Stimulated activated CD4-positive, alpha-beta T cell treated with anti-CD3 and anti-CD28 coated beads, Interleukin-4, amount 100 ng/mL, for 24 hours (primary cell): Measurements from ENCODE around the gene ZNF837.

Experiments used
- DNase-seq: peaks from one replicate; pipeline ENCODE4 v3.0.0-alpha.2; 2020

The ZNF837 gene

DNA sequence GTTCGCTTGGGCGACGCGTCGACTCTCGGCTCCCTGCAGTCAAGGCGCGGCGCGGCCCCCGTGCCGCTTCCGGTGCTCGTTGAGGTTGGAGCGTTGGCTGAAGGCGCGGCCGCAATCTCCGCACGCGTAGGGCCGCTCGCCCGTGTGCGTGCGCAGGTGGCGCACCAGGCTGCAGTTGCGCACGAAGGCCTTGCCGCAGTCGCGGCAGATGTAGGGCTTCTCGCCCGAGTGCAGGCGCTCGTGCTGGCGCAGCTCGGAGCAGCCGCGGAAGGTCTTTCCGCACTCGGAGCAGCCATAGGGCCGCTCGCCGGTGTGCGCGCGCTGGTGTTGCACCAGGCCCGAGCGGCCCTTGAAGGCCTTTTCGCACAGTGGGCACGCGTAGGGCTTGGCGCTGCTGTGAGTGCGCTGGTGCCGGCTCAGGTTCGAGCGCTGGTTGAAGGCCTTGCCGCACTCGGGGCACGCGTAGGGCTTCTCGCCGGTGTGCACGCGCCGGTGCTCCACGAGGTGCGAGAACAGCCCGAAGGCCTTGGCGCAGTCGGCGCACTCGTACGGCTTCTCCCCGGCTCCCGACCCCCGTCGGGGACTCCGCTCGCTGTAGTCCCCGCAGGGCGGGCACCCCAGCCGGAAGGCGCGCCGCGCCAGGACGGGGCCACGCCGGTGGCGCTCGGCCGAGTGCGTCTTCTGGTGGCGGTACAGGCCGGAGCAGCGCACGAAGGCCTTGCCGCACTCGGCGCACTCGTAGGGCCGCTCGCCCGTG is 13.0 kb downstream of the ZNF837 start:
- DNase-seq, result no peak

DNA sequence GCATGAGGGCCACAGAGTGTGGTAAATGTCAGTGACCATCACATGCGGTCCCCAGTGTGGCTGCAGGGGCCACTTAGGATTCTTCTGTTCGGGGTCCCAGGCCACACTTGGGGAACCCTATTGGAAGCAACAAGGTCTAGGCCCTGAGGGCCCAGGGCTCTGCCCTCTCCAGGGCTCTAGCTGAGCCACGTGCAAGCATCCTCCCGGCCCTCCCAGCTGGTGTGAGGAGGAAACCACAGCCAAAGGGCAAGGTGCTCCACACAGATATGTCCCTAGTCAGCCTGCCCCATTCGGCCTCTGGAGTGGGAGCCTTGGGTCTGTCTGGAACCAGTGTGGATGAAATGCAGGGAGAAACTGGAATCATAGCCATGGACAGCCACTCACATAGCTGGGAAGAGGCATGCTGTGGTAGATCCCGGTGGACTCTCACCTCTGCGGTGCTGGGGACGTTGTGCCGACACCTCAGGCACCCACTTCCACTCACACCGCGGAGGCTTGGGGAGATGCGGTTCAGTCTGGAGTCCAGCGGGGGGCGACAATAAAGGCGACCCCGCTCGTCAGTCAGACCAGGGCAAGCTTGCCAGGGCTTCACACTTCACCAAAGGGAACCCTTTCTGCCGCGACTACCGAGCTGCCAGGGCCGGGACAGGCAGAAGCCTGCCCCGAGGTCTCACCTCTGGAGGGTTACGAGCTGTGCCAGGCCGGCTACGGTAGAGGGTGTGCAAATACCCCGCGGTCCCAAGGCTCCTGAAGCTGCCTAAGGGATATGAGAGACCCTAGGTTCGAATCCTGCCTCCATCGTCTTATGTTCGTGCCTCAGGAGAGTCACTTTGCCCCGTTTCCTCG is 14.0 kb downstream of the ZNF837 start:
- DNase-seq, result no peak

DNA sequence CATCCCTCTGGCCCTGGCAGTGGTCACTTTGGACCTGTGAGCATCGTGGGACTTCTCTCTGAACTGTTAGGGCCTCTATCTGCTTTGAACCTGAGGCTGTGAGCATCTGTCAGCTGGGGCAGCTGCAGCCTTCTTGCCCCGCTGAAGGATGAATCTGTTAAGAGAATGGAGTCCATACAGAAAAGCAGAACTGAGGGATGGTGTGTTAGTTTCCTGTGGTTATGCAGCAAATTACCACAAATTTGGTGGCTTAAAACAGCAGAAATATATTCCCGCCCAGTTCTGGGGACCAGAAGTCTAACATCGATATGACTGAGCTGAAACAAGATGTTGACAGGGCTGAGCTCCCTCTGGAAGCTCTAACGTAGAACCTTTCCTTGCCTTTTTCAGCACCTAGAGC is 16.7 kb downstream of the ZNF837 start:
- DNase-seq, result no peak

- DNase-seq, result peak; percentile 96
Observed at GRCh38 chr19:58362272-58362994, 18.4 kb downstream of the ZNF837 start, which contains the start of gene ZNF497. Gene ZNF497 (minus strand): TSS chr19:58362751. CDS start chr19:58357635, 5,116 bp downstream.

DNA sequence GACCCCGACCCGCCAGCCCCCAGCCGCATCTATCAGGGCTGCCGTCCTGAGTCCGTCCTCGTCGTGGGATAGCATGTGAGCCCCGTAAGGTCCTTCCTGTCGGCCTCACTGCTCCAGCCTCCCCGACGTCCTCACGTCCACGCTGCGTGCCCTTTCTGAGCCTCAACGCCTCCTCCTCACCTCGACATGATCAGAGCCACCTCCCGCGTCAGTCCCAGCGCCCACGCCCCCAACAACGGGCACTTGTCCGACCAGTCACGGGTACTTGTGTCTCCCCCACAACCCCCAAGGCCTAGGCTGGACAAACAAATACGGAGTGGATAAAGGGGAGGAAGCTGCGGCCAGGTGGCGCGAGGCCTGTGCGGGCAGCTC is 18.9 kb downstream of the ZNF837 start:
- peak; percentile 55 for DNase-seq

GRCh38 chr19:58357481-58358145 is 23.2 kb downstream of the ZNF837 start:
- no peak for DNase-seq

- DNase-seq, result no peak
Observed at GRCh38 chr19:58356766-58357480, 23.9 kb downstream of the ZNF837 start.

DNA sequence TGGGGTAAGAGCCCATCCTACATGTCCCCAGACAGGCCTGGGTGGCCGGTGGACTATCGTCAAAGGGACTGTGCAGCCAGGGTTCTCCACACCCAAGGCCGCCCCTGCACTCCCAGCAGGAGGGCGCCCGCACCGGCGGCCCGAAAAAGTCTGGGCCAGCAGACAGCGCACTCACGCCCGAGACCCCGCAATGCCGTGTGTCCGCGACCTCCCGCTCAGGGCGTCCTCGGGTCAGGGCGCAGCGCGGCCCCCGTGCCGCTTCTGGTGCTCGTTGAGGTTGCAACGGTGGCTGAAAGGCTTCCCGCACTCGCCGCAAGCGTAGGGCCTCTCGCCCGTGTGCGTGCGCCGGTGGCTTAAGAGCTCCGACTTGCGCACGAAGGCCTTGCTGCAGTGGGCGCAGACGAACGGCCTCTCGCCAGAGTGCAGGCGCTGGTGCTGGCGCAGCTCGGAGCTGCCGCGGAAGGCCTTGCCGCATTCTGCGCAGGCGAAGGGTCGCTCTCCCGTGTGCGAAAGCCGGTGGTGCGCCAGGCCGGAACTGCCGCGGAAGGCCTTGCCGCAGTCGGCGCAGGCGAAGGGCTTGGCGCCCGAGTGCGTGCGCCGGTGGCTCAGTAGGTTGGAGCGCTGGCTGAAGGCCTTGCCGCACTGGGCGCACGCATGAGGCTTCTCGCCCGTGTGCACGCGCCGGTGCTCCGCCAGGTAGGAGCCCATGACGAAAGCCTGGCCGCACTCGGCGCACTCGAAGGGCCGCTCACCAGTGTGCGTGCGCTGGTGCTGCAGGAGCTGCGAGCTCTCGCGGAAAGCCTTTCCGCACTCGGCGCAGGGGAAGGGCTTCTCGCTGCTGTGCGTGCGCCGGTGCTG is 24.7 kb downstream of the ZNF837 start:
- peak; percentile 25 for DNase-seq

DNA sequence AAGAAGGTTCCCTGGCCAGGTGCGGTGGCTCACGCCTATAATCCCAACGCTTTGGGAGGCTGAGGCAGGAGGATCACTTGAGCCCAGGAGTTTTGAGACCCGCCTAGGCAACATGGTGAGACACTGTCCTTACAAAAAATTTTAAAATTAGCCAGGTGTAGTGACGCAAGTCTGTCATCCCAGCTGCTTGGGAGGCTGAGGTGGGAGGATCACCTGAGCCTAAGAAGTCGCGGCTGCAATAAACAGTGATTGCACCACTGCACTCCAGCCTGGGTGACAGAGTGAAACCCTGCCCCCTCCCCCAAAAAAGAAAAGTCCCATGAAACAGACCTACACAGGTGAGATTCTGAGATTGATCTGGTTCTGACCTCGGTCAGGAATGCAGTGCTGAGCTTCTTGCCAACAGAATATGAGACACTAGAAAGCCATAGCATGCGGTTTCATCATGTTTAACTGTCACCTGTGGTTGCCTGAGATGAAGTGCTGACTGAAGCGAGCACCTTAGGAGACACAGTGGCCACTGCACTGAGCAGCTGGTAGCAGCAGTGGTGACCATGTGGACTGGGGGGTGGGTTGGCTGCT is 25.5 kb downstream of the ZNF837 start:
- DNase-seq, result no peak

GRCh38 chr19:58354478-58355030 is 26.3 kb downstream of the ZNF837 start:
- no peak for DNase-seq

GRCh38 chr19:58353717-58354477 is 26.9 kb downstream of the ZNF837 start:
- DNase-seq, result no peak

DNA sequence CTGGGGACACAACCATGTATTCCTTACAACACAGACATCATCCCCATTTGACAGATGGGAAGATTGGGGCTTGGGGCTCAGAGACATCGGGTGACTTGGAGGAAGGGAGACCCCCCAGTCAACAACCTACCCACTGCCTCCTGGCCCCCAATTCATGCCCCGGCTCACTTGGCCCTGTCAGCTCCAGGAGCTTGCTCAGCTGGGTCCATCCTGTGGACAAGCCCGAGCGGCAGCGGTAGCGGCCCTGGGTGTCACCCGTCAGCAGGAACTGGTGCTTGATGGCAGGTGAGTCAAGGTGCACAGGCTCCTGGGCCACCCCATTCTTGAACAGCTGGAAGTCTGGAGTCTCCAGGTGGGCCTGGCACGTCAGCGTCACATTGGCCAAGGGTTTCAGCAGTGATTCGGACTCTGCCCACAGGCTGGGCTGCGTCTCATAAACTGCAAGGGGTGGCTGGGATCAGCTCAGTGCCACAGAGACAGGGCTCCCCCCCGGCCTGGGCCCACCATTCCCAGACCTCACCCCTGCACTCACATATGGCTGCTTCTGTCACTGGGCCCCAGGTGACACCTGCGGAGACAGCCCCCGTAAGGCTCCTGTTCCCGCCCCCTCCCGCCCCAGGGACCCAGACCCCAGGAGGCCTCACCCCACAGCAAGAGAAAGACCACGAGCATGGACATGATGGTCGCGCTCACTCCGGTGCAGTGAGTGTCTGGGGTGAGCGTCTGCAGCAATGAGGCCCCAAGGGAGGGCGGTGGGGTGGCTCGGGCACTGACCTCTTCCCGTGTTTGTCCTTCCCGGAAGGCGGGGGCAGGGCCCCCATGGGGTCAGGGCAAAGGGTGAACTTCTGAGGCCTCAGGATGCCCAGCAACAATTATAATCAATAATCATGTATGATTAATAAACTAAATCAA is 27.8 kb downstream of the ZNF837 start, which contains the start of gene A1BG:
A1BG (minus strand) TSS at position 733 of the 912 bp plus-strand sequence; CDS start at position 678, 55 bp downstream.
- DNase-seq, result no peak

DNA sequence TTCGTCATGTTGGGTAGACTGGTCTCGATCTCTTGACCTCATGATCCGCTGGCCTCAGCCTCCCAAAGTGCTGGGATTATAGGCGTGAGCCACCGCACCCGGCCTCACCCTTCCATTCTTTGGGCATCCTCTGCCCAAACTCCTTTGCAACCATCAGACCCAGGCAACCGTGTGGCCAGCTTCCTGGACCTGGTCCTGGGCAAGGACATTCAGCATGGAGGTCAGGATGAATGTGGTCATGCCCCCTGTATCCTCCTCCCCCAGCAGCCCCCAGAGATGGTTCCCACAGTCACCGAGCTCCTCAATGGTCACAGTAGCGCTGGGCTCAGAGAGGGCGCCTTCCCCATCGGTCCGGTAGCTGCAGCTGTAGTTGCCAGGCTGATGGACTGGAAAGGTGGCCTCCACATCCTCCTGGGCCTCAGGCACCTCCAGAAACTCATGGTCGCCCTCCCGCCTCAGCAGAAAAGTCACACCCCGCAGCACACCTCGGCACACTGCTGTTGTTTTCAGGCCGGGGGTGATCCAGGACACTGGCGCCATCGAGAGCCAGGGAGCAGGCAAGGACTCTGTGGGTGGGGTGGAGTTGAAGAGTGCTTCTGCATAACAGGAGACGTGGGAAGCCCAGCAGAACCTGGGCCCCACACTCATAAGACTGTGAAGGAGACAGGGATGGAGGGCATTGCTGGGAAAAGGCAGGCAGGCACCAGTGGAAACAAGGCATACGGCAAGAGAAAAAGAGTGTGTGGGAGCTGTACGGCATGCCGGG is 28.7 kb downstream of the ZNF837 start:
- no peak for DNase-seq

DNA sequence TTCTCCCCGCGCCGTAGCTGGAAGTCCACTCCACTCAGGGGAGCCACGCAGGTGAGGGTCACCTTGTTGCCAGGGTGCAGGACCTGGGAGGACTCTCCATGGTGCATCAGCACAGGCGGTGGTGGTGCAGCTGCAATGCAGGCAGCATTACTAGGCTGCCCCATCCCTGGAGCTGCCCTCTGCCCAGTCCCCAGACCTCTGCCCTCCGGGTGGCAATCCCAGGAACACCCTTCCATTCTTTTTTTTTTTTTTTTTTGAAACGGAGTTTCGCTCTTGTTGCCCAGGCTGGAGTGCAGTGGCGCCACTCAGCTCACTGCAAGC is 29.3 kb downstream of the ZNF837 start:
- DNase-seq, result no peak

DNA sequence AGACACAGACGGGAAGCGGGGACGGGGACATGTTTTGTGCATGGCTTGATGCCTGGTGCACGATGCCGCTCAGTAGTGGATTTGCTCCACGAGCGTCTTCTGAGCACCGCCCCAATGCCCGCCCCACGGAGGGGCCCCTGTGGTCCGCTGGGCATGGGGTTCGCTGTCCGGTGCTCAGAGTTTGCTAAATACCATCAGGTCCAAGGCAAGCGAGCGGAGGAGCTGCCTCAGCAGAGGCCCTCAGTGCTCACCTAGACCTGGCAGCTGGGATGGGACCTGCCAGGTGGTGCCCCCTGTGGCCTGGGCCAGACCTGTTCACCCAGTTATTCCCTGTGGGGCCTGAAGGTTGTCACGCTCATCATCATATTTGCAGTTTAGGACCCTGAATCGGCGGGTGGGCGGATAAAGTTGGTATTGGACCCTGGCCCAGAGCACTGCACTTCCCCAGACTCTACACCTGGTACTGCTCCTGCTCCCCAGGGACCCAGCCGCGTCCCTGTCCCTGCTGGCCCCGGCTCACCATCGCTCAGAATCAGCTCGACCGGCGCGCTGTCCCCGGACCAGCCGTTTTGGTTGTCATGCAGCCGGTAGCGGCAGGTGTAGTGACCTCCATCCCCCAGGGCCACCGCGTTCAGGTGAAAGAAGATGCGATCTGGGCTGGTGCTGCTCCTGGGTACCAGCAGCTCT is 29.8 kb downstream of the ZNF837 start:
- no peak for DNase-seq

DNA sequence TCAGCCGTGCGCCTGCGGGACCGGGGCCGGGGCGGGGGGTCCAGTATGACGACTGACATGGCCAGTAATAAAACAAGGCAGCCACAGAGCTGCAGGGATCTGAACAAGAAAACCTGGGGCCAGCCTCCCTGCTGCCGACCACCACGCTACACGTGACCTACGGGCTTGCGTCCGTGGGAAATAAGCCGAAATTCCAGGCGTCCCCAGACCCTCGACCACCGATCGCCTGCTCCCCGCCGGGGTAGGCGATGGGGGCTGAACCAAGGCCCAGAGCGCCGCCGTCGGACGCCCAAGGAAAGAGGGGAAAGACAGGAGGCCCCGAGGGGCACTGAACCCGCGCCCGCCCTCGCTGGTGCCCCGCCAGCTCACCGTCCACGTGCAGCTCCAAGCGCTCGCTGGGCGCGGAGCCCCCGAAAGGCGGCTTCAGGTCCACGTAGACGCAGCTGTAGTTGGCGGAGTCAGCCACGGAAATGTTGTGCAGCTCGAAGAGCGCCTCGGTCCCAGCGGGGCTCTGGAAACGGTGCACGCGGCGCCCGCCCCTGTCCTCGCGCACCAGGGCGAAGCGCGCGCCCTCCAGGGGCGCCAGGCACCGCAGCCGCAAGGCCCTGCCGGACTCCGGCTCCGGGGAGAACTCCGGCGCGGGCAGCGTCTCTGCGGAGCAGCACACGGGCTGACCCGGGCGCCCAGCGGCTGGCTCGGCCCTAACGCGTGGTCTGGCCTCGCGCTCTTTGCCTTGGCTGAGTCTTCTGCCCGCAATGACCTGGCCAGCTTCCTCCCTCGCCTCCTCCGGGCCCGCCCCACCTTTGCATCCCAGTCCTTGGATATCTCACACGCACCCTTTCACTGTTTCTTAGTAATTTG is 30.6 kb downstream of the ZNF837 start:
- DNase-seq, result no peak
